ENCODE data around the gene SLC17A6. TPM values are rescaled to one million over a fixed set of nuclear protein-coding genes. Genes with fewer than 3 reads are reported as not detected.

The SLC17A6 gene
- total RNA-seq, 2 experiments from 2014 or later = not detected

GRCh38 chr11:22342211-22343031 is 4.2 kb downstream of the SLC17A6 start:
- no peaks in the 10 kb centered on the region for H3K9me3 ChIP-seq (ENCODE audit: low read length)

DNA sequence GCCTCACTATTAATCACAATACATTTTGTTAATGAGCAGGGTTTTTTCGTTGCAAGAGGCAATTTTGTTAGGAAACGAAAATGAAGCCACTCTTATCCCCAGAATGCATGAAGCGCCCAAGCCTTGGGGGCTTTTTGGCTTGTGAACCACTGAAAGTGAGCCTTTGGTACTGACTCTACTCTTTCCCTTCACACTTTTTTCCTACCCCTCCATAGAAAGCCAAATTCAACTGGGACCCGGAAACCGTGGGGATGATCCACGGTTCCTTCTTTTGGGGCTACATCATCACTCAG is 4.8 kb downstream of the SLC17A6 start:
- Histone ChIP-seq H3K9me3 (ENCODE audit: low read length) (no peaks in the 10 kb centered on the region), H3K9me2 (ENCODE audit: insufficient read depth, low read length) (no peaks in the 10 kb centered on the region), H3K79me2 (ENCODE audit: insufficient read depth, low read depth, low read length) (no peaks in the 10 kb centered on the region), H3K27ac (ENCODE audit: low read depth, low read length, poor library complexity, severe bottlenecking) (no peak overlapping the region), H2AFZ (ENCODE audit: low read length) (no peak overlapping the region), H4K20me1 (ENCODE audit: insufficient read depth, low read length) (no peaks in the 10 kb centered on the region), H3K4me2 (ENCODE audit: low read length) (no peak overlapping the region), H3K4me1 (ENCODE audit: insufficient read depth, low read length, poor library complexity, severe bottlenecking) (no peaks in the 10 kb centered on the region), H3K36me3 (ENCODE audit: insufficient read depth, low read length) (no peaks in the 10 kb centered on the region), H3K4me3 (ENCODE audit: low read depth, low read length, poor library complexity, severe bottlenecking) (no peak overlapping the region)
- BruUV-seq (replicated peaks) = no TSS peak
- intact Hi-C loops (cut with micrococcal nuclease; ENCODE audit: unreplicated experiment) = no loop called here
- CTCF ChIA-PET (ENCODE audit: unreplicated experiment) = no interaction called here
- no peak for DNase-seq (ENCODE audit: low spot score)
- POLR2A ChIA-PET = no interaction called here
- TF ChIP-seq CTCF (conservative IDR thresholded peaks at IDR 0.05; ENCODE audit: low read length) (no peak), EZH2phosphoT487 (IDR thresholded peaks at IDR 0.05; ENCODE audit: borderline replicate concordance, low read depth, low read length) (no peak)

More at GRCh38 chr11:22342211-22343031, 4.2 kb downstream of the SLC17A6 start:
- H3K36me3 ChIP-seq (ENCODE audit: insufficient read depth, low read length) = no peaks in the 10 kb centered on the region
- TF ChIP-seq CTCF (conservative IDR thresholded peaks at IDR 0.05; ENCODE audit: low read length) (no peak), EZH2phosphoT487 (IDR thresholded peaks at IDR 0.05; ENCODE audit: borderline replicate concordance, low read depth, low read length) (no peak)
- no peaks in the 10 kb centered on the region for H3K9me2 ChIP-seq (ENCODE audit: insufficient read depth, low read length)
- CTCF ChIA-PET (ENCODE audit: unreplicated experiment) = no interaction called here
- no peak overlapping the region for H3K4me3 ChIP-seq (ENCODE audit: low read depth, low read length, poor library complexity, severe bottlenecking)
- no peak overlapping the region for H2AFZ ChIP-seq (ENCODE audit: low read length)
- intact Hi-C loops (cut with micrococcal nuclease; ENCODE audit: unreplicated experiment) = no loop called here
- POLR2A ChIA-PET = no interaction called here
- no peak overlapping the region for H3K27ac ChIP-seq (ENCODE audit: low read depth, low read length, poor library complexity, severe bottlenecking)
- BruUV-seq (replicated peaks) = no TSS peak
- DNase-seq (ENCODE audit: low spot score) = no peak
- no peaks in the 10 kb centered on the region for H3K79me2 ChIP-seq (ENCODE audit: insufficient read depth, low read depth, low read length)
- H3K4me2 ChIP-seq (ENCODE audit: low read length) = no peak overlapping the region
- no peaks in the 10 kb centered on the region for H4K20me1 ChIP-seq (ENCODE audit: insufficient read depth, low read length)
- H3K4me1 ChIP-seq (ENCODE audit: insufficient read depth, low read length, poor library complexity, severe bottlenecking) = no peaks in the 10 kb centered on the region

DNA sequence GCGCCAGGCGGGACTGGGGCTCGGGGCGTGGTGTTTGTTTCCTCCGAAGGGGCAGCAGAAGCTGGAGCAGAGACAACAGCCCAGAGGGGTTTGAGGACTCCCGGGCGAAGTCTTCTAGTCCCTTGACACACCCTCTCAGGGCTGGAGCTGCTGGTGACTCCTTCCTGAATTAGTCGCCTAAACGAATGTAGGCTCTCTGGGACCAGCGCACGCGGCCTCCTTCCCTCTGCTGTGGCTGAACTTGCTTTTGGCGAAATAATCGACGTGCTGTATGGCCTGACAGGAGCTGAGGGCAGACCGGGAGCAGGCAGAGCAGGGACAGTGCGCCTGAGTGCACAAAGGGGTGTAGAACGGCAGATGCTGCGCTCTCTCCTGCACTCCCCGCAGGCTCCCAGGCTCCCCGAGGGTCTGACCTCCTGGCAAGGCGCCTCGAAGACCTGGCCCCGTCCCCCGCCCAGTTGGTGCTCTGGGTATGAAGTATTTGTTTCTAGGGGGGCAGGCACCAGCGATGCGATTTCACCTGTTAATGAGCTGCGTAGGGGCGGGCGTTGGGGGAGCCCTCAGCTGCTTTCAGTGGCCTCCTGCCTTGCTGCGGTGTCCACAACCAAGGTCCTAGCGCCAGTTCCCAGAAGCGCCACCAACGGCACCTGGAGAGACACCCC is 5.3 kb downstream of the SLC17A6 start:
- Histone ChIP-seq H3K79me2 (ENCODE audit: insufficient read depth, low read depth, low read length) (no peaks in the 10 kb centered on the region), H3K27ac (ENCODE audit: low read depth, low read length, poor library complexity, severe bottlenecking) (no peak overlapping the region), H3K36me3 (ENCODE audit: insufficient read depth, low read length) (no peaks in the 10 kb centered on the region), H3K4me1 (ENCODE audit: insufficient read depth, low read length, poor library complexity, severe bottlenecking) (no peaks in the 10 kb centered on the region), H3K9me3 (ENCODE audit: low read length) (no peaks in the 10 kb centered on the region), H3K4me2 (ENCODE audit: low read length) (no peak overlapping the region), H3K9me2 (ENCODE audit: insufficient read depth, low read length) (no peaks in the 10 kb centered on the region), H4K20me1 (ENCODE audit: insufficient read depth, low read length) (no peaks in the 10 kb centered on the region), H2AFZ (ENCODE audit: low read length) (no peak overlapping the region), H3K4me3 (ENCODE audit: low read depth, low read length, poor library complexity, severe bottlenecking) (no peak overlapping the region)
- TF ChIP-seq EZH2phosphoT487 (IDR thresholded peaks at IDR 0.05; ENCODE audit: borderline replicate concordance, low read depth, low read length) (no peak), CTCF (conservative IDR thresholded peaks at IDR 0.05; ENCODE audit: low read length) (no peak)
- no TSS peak for BruUV-seq (replicated peaks)
- no peak for DNase-seq (ENCODE audit: low spot score)
- ChIA-PET CTCF (ENCODE audit: unreplicated experiment) (no interaction called here), POLR2A (no interaction called here)
- intact Hi-C loops (cut with micrococcal nuclease; ENCODE audit: unreplicated experiment) = no loop called here
